ENCODE measurements around the gene ZC3H8.

The ZC3H8 gene

GRCh38 chr2:112162956-112163355, 91.9 kb downstream of the ZC3H8 start:
- no peak for DNase-seq

- no peak for DNase-seq
Measured at GRCh38 chr2:112162341-112162740, 92.5 kb downstream of the ZC3H8 start.
